Spleen (tissue), 11 donors: Measurements from ENCODE around the gene ZDHHC14. TPM values are rescaled to one million over a fixed set of nuclear protein-coding genes. Genes with fewer than 3 reads are reported as not detected.

Experiments used
- DNase-seq: peaks from one replicate; pipeline ENCODE4 v3.0.0-alpha.2; 2020
- H3K27ac ChIP-seq, 8 donors: fragments of 200-600 bp; sonication (generic) in 7 of 8; 1 replicate in 4 of 8; 2 replicates in 4 of 8; pipeline versions ENCODE4 v1.5.0 to v1.8.0; 2016 to 2021; ENCODE audit warnings: inconsistent platforms in 4 of 8, mild to moderate bottlenecking in 4 of 8, moderate library complexity in 1 of 8
- H3K27me3 ChIP-seq, 7 donors: fragments of 200-600 bp; sonication (generic) in 6 of 7; replicated peaks in 1 of 7; 1 replicate in 4 of 7; 2 replicates in 3 of 7; pipeline versions ENCODE4 v1.5.0 to v1.8.0; 2016 to 2021; ENCODE audit warnings: inconsistent platforms in 3 of 7, mild to moderate bottlenecking in 1 of 7
- H3K36me3 ChIP-seq, 6 donors: fragments of 200-600 bp; sonication (generic) in 5 of 6; 1 replicate in 4 of 6; 2 replicates in 2 of 6; pipeline versions ENCODE4 v1.5.0 to v1.8.0; 2016 to 2021; ENCODE audit warnings: inconsistent platforms in 2 of 6
- H3K4me1 ChIP-seq, 6 donors: fragments of 200-600 bp; sonication (generic) in 5 of 6; 1 replicate in 3 of 6; 2 replicates in 3 of 6; pipeline versions ENCODE4 v1.5.0 to v1.8.0; 2016 to 2021; ENCODE audit warnings: inconsistent platforms in 3 of 6
- H3K4me3 ChIP-seq, 8 donors: fragments of 200-600 bp; sonication (generic) in 7 of 8; 1 replicate in 4 of 8; 2 replicates in 4 of 8; pipeline versions ENCODE4 v1.5.0 to v1.8.0; 2016 to 2021; ENCODE audit warnings: inconsistent platforms in 4 of 8, mild to moderate bottlenecking in 4 of 8, moderate library complexity in 2 of 8
- H3K9me3 ChIP-seq, 8 donors: fragments of 200-600 bp; sonication (generic) in 7 of 8; 1 replicate in 4 of 8; 2 replicates in 4 of 8; pipeline versions ENCODE4 v1.5.0 to v1.8.0; 2016 to 2021; ENCODE audit warnings: inconsistent platforms in 4 of 8
- CTCF ChIP-seq, 11 experiments: fragments of 200-600 bp in 7 of 11; fragments of 450-650 bp in 4 of 11; sonication (generic) in 4 of 11; IDR thresholded peaks in 8 of 11; conservative IDR thresholded peaks in 3 of 11; 1 replicate in 7 of 11; 2 replicates in 4 of 11; pipeline versions ENCODE4 v1.4.0 to v1.8.0; 2016 to 2021; ENCODE audit warnings: antibody characterized with exemption in 11 of 11, inconsistent platforms in 4 of 11, mild to moderate bottlenecking in 1 of 11
- POLR2A ChIP-seq, 3 donors: fragments of 450-650 bp; IDR thresholded peaks; one replicate each; pipeline ENCODE4 v1.5.1; 2017; ENCODE audit warnings: antibody characterized with exemption in 3 of 3, mild to moderate bottlenecking in 1 of 3
- POLR2AphosphoS5 ChIP-seq, 3 donors: sonication (generic); formaldehyde crosslinking; IDR thresholded peaks; one replicate each; pipeline ENCODE4 v1.5.1; 2017; ENCODE audit warnings: antibody characterized with exemption in 3 of 3
- WGBS, 5 donors: extraction: QIAGEN DNeasy Blood & Tissue Kit in 3 of 5; methylation state at CpG; one replicate each; pipeline versions ENCODE4 v1.1.5 to v1.1.7; 2013 to 2018; 5-methylcytosine and 5-hydroxymethylcytosine counted together
- intact Hi-C: fragments of 100-400 bp; cut with DNase I; formaldehyde crosslinking; loops from one replicate; pipeline ENCODE4 v1.15.0; 2023; ENCODE audit warnings: low total_unique reads
- polyA plus RNA-seq, 3 donors: library from polyadenylated mRNA; stranded (reverse); fragments of 200-250 nt; gene quantifications; one replicate each; pipeline ENCODE4 v1.2.1, GENCODE V29; 2013
- total RNA-seq, 7 donors: library from RNA; depleted of rRNA in 3 of 7; stranded (reverse); fragments of >200 nt in 3 of 7; fragmentation: NEBNext Ultra II Directional in 4 of 7; extraction: Animal tissue kit (Norgen Biotek cat#: 25700) in 4 of 7; gene quantifications; one replicate each; pipeline versions ENCODE4 v1.1.0 to v1.2.1, GENCODE V29; 2016 to 2021
- donor health status: healthy with polysubstance abuse.
- donor health status: DM: no; HTN: no; CAD: no; lungs with moderate emphysema.
- donor health status: DM: no; HTN: no; CAD: no.
- donor health status: Bipolar disorder and iron deficiency.
- donor health status: healthy.
- donor health status: DM: no; HTN: no; CAD: no.
- donor health status: DM: yes; HTN: yes; CAD: no.

Gene ZDHHC14
- total and polyA plus RNA-seq, 10 donors, result 7.8 to 18.2 (median 11.7) TPM

- peak; percentile 96 for DNase-seq
- intact Hi-C loops, result loop anchor here (10.0 kb wide), 1 partner anchor 55 kb away; the partner anchor contains the start of gene TMEM242
- WGBS, 5 donors, result 1 to 2% (median 1%) methylated on average over 24 to 45 of the region's 45 CpGs
- Histone ChIP-seq H3K4me1 (peaks cover 4 to 42% (median 24%) of the 10 kb centered on the region in 6 donors), H3K4me3 (peak overlapping the region; percentile 79 to 100 (median 97)), H3K9me3 (no peaks in the 10 kb centered on the region), H3K27ac (peak overlapping the region; percentile 90 to 97 (median 94)), H3K36me3 (no peaks in the 10 kb centered on the region), H3K27me3 (peaks cover 0 to 6% (median 0%) of the 10 kb centered on the region in 7 donors)
- no peak for TF ChIP-seq CTCF (IDR thresholded peaks at IDR 0.05 in 8 of 11, conservative IDR thresholded peaks at IDR 0.05 in 3 of 11)
- TF ChIP-seq POLR2AphosphoS5 (IDR thresholded peaks at IDR 0.05), result peak; percentile 73 to 76 (median 74)
- peak in 1 of 3 donors; percentile 6 for TF ChIP-seq POLR2A (IDR thresholded peaks at IDR 0.05)
Measured at GRCh38 chr6:157379656-157380457, 1.1 kb upstream of the ZDHHC14 start.

- intact Hi-C loops, result loop anchor here (10.0 kb wide), 1 partner anchor 56 kb away; the partner anchor contains the start of gene TMEM242
Measured at GRCh38 chr6:157380458-157380778, 572 bp upstream of the ZDHHC14 start.

GRCh38 chr6:157381631-157382621 lies 936 bp downstream of the ZDHHC14 start:
- H3K4me1 ChIP-seq, result peaks cover 4 to 51% (median 24%) of the 10 kb centered on the region in 6 donors
- peak; percentile 91 for DNase-seq
- H3K27ac ChIP-seq, result peak overlapping the region; percentile 90 to 97 (median 94)
- intact Hi-C loops, result loop anchor here (10.0 kb wide), 1 partner anchor 57 kb away; the partner anchor contains the start of gene TMEM242
- peaks cover 0 to 6% (median 0%) of the 10 kb centered on the region in 7 donors for H3K27me3 ChIP-seq
- no peaks in the 10 kb centered on the region for H3K9me3 ChIP-seq
- TF ChIP-seq POLR2A (IDR thresholded peaks at IDR 0.05), result no peak
- TF ChIP-seq CTCF (IDR thresholded peaks at IDR 0.05 in 8 of 11, conservative IDR thresholded peaks at IDR 0.05 in 3 of 11), result peak in 2 of 11 experiments; percentile 29
- TF ChIP-seq POLR2AphosphoS5 (IDR thresholded peaks at IDR 0.05), result peak in 1 of 3 donors; percentile 34
- WGBS, 5 donors, result 1 to 2% (median 1%) methylated on average over 36 to 96 of the region's 96 CpGs
- H3K4me3 ChIP-seq, result peak overlapping the region; percentile 79 to 100 (median 97)
- H3K36me3 ChIP-seq, result no peaks in the 10 kb centered on the region

More at GRCh38 chr6:157380458-157380778, 572 bp upstream of the ZDHHC14 start:
- H3K4me1 ChIP-seq, result peaks cover 4 to 47% (median 24%) of the 10 kb centered on the region in 6 donors
- H3K27ac ChIP-seq, result peak overlapping the region; percentile 90 to 97 (median 94)
- no peak for DNase-seq
- 0 to 2% (median 0%) methylated on average over 19 to 28 of the region's 28 CpGs for WGBS, 5 donors
- peaks cover 0 to 6% (median 0%) of the 10 kb centered on the region in 7 donors for H3K27me3 ChIP-seq
- no peak for TF ChIP-seq POLR2AphosphoS5 (IDR thresholded peaks at IDR 0.05)
- no peaks in the 10 kb centered on the region for H3K36me3 ChIP-seq
- H3K9me3 ChIP-seq, result no peaks in the 10 kb centered on the region
- peak overlapping the region; percentile 79 to 100 (median 97) for H3K4me3 ChIP-seq

- no peak for TF ChIP-seq CTCF (IDR thresholded peaks at IDR 0.05 in 8 of 11, conservative IDR thresholded peaks at IDR 0.05 in 3 of 11)
- no peak for TF ChIP-seq POLR2A (IDR thresholded peaks at IDR 0.05)
- TF ChIP-seq POLR2AphosphoS5 (IDR thresholded peaks at IDR 0.05), result no peak
- Histone ChIP-seq H3K4me1 (peaks cover 4 to 51% (median 24%) of the 10 kb centered on the region in 6 donors), H3K27ac (no peak overlapping the region), H3K4me3 (peak overlapping the region in 7 of 8 donors; percentile 79 to 100 (median 99)), H3K36me3 (no peaks in the 10 kb centered on the region), H3K9me3 (no peaks in the 10 kb centered on the region), H3K27me3 (peaks cover 0 to 6% (median 0%) of the 10 kb centered on the region in 7 donors)
- intact Hi-C loops, result loop anchor here (10.0 kb wide), 1 partner anchor 58 kb away; the partner anchor contains the start of gene TMEM242
- 74 to 89% (median 85%) methylated on average over 4 of the region's 4 CpGs for WGBS, 5 donors
- DNase-seq, result no peak
Measured at GRCh38 chr6:157382821-157383220, 1.8 kb downstream of the ZDHHC14 start.
